A673 (cell line): ENCODE data around the gene NT5E.

Source experiments
- EZH2 ChIP-seq: fragments of 200-600 bp; sonication (generic); IDR thresholded peaks from 2 replicates; pipeline ENCODE4 v1.6.1; 2017; ENCODE audit warnings: borderline replicate concordance, low read depth, mild to moderate bottlenecking, mixed read lengths, antibody characterized with exemption, low read length; ENCODE audit not compliant: poor library complexity, severe bottlenecking
- TF ChIP-seq, protein P1 (sequence below): fragments of 300-800, 200-600 bp; sonication (generic); conservative IDR thresholded peaks from 2 replicates; pipeline ENCODE4 v1.5.1; 2017; ENCODE audit warnings: low read depth, mild to moderate bottlenecking, antibody characterized with exemption, low read length, moderate library complexity, mixed read lengths

DNA sequence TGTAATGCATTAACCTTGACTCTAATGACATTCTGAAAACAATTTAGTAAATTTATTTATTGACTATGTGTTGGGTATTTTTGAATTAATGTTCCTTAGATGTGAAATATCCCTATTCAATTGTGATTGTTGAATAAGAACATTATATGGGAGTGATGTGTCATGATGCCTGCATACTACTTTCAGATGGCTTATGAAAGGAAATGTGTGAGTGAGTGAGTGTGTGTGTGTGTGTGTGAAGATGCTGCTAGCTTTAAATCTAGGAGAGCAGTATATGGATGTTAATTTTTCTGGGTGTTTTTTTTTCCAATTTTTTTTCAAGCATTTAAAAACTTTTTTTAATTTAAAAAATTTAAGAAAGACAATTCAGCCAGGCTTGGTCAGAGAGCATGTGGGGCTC, 32.5 kb upstream of the NT5E start:
- TF ChIP-seq, protein P1, sequence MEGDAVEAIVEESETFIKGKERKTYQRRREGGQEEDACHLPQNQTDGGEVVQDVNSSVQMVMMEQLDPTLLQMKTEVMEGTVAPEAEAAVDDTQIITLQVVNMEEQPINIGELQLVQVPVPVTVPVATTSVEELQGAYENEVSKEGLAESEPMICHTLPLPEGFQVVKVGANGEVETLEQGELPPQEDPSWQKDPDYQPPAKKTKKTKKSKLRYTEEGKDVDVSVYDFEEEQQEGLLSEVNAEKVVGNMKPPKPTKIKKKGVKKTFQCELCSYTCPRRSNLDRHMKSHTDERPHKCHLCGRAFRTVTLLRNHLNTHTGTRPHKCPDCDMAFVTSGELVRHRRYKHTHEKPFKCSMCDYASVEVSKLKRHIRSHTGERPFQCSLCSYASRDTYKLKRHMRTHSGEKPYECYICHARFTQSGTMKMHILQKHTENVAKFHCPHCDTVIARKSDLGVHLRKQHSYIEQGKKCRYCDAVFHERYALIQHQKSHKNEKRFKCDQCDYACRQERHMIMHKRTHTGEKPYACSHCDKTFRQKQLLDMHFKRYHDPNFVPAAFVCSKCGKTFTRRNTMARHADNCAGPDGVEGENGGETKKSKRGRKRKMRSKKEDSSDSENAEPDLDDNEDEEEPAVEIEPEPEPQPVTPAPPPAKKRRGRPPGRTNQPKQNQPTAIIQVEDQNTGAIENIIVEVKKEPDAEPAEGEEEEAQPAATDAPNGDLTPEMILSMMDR, result no peak
- no peak for TF ChIP-seq EZH2
